ENCODE data around the gene ABCF2. TPM values are rescaled to one million over a fixed set of nuclear protein-coding genes. Genes with fewer than 3 reads are reported as not detected.

ABCF2 gene
- total RNA-seq, 1 experiment from 2014 or later = 94.6 TPM

DNA sequence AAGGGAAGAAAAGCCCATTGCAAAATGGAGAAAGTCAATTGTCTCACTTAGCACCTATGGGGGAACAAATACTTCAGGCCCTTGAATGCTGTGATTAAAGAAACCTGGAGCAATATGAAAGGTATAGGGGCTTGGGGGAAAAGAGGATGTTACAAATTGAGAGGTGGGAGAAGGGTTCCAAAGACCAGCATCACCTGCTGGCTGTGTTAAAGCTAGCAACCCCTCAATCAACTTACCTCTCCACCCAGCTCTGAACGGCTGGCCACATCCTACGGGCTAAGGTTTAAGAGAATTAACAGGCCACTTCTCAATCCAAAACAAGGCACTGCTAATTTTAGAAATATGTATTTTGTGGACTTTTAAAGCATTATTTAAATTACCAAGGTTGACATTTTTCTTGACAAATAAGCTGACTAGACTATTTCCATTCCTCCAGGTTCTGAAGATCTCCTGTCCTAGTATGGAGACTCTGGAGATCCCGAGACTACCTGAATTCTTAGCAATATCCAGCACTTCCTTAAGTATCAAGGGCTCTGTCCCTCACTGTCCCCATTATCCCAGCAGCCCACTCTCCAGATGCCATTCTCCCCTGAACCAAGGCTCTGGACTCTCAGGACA lies 15.7 kb downstream of the ABCF2 start:
- DNase-seq (ENCODE audit: low read depth, low spot score) = no peak
- in situ Hi-C loops (cut with HindIII; ENCODE audit: low pct_unique_long_range_greater_than_20kb, low sequenced_read_pairs) = no loop called here

DNA sequence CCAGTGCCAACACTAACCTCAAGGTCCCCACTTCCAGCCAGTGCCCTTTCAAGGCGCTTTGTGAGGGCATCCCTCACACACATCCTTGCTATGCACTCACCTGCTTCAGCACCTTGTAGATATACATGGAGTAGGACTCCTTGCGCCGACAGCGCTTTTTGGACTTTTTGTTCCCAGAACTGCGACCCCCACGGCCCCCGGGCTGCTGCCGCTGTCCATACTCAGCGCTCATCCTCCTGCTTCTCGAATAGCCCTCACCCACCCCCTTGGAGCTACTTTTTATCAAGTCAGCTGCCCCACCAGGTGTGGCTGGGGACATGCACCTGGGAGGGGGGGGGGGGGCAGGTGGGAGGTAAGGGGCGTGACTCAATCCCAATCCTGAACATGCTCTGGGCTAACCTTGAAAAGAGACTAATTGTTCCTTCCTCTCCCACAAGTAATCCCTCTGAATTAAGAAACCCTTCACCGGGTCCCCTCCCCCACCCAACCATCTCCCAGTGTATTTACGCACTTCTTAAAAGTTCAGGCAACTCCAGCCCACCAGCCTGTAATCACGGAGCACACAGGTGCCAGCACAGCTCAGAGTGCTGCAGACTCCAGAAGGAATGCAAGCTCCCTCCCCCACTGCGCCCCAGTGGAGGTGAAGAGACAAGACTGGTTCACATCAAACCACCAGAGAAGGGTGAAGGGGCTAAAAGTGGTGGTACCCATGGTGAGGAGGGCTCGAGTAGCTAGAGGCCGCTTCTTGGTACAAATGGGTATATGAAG lies 16.7 kb downstream of the ABCF2 start, which contains the start of gene H2BK1:
Gene H2BK1 (minus strand): TSS at position 402 of the 768 bp plus-strand sequence. CDS start 170 bp downstream, at position 232.
- no peak for DNase-seq (ENCODE audit: low read depth, low spot score)
- in situ Hi-C loops (cut with HindIII; ENCODE audit: low pct_unique_long_range_greater_than_20kb, low sequenced_read_pairs) = no loop called here

DNA sequence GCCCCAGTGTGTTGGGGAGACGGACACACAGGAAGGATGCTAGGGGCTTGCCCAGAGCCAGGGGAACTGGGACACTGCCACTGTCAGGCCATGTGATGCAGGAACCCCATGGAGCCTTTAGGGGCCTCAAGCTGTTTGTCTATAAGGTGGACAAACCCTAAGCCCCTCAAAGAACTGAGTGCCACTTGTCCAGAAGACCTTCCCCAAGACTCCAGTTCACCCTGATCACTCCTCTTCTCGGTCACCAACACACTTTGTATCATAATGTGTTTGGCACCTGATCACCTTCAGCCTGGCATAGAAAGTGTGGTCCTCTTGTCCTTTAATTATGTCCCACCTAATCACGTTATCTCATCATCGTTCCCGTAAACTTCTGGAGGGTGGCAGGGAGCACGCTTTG lies 17.4 kb downstream of the ABCF2 start:
- in situ Hi-C loops (cut with HindIII; ENCODE audit: low pct_unique_long_range_greater_than_20kb, low sequenced_read_pairs) = no loop called here
- no peak for DNase-seq (ENCODE audit: low read depth, low spot score)

DNA sequence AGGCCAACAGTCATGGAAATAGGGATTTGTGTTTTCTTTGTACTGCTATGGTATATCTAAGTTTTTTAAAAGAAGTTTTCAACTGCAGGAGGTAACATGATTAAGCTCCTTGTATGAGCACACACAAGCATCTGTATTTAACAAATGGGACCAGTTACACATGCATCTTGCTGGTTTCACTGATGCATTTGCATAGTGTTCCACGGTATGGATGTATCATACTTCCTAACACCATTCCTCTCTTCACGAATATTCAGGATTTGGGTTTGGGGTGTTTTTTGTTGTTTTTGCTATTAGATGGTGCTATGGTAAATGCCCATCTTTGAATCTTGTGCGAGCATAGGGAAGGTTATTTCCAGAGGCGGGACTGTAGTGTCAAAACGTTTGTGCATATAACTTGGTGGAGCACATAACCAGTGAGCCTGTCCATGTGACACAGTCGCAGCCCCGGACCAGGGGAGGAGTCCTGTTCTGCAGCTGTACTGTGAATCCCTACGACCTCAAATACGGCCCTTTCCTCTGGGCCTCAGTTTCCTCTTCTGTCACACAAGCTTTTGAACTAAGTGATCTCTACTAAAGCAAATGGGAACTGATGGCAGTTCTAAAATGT lies 18.6 kb downstream of the ABCF2 start:
- no peak for DNase-seq (ENCODE audit: low read depth, low spot score)
- in situ Hi-C loops (cut with HindIII; ENCODE audit: low pct_unique_long_range_greater_than_20kb, low sequenced_read_pairs) = no loop called here

DNA sequence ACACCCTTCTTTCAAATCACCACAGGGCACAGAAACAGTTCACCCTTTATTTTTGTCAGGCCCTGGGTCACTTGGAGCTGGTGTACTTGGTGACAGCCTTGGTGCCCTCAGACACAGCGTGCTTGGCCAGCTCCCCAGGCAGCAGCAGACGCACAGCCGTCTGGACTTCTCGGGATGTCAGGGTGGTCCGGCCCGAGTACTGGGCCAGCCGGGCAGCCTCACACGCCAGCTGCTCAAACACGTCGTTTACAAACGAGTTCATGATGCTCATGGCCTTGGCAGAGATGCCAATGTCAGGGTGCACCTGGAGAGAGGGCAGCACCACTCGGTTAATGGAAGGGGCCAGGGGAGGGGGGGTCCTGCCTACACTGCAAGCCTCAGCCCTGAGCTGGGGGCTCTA lies 19.2 kb downstream of the ABCF2 start:
- no peak for DNase-seq (ENCODE audit: low read depth, low spot score)
- in situ Hi-C loops (cut with HindIII; ENCODE audit: low pct_unique_long_range_greater_than_20kb, low sequenced_read_pairs) = no loop called here

DNA sequence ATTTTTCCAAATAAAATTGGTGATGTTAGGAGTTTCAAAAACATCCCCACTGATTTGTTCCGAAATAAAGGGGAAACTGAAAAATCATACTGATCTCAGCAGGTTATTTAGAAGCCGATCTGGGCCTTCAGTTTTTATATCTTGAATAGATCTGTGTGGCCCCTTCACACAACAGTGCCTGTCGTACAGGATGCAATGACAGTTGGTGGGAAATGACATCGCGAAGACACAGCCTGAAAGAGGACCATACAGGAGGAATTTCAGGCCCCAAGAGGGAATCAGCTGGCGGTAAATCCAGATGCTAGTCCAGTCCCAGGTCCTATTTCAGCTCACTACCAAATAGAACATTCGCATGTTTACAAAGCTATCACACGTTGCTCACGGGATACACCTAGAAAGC lies 19.7 kb downstream of the ABCF2 start:
- in situ Hi-C loops (cut with HindIII; ENCODE audit: low pct_unique_long_range_greater_than_20kb, low sequenced_read_pairs) = no loop called here
- no peak for DNase-seq (ENCODE audit: low read depth, low spot score)

DNA sequence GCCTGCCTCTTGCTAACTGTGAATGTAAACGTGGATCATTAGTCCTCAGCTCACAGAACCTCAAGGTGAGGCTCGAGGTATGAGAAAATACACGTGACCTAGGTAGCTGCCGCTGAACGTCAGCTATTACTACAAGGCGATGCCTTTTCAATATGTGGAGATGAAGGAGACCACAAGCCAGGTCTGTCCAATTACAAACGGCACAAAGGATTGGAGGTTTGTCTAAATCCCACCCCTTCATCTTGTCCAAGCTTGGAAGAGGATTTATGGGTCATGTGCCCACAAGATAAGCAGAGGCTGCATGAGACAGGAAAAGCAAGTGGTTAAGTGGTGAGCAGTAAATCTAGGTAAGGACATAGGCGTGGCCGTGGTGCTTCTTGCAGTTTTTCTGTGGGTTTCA lies 20.1 kb downstream of the ABCF2 start:
- in situ Hi-C loops (cut with HindIII; ENCODE audit: low pct_unique_long_range_greater_than_20kb, low sequenced_read_pairs) = no loop called here
- DNase-seq (ENCODE audit: low read depth, low spot score) = peak; percentile 24

DNA sequence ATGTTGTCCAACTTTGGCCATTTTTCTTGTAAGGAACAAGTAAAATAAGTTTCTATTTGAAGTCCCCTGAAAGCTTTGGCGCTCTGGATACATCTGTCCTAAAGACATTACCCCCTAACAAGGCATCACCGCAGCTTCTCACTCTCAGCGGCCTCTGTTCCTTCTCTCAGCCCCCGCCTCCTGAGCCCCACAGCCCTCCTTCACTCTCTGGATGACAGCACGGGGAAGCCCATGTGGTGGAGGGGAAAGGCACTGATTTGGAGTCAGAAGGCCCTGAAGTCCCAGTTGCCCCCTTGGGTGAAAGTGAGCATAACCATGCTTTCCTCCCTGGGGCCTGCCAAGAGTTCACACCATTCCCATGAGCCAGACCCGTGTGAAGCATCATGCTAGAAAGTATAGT lies 21.3 kb downstream of the ABCF2 start:
- in situ Hi-C loops (cut with HindIII; ENCODE audit: low pct_unique_long_range_greater_than_20kb, low sequenced_read_pairs) = no loop called here
- no peak for DNase-seq (ENCODE audit: low read depth, low spot score)

DNA sequence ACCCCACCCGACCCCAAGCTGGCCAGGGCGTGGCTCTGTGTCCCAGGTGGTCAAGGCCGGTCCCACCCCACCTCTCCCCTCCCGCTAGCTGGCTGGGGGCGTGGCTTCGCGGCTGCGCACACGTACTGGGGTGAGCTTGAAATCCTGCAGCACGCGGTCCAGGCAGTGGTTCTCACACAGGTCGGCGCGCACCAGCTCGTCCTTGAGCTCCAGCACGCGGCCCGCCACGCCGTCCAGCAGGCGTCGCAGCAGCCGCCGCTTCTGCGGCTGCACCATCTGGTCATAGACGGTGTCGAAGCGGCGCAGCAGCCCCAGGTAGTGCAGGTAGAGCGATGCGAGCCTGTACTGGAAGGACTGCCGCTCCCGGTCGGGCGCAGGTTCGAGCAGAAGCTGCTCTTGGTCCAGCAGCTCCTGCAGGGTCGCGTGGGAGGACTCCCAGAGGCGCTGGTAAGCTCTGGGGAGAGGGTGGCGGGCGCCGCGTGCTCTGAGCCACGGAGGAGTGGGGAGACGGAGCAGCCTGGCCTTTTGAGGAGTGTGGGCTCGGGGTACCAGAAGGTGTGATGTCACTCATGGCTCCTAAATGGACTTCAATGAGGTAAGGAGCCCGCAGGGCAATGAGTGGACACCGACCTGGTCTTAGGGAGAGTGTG lies 22.5 kb downstream of the ABCF2 start:
- in situ Hi-C loops (cut with HindIII; ENCODE audit: low pct_unique_long_range_greater_than_20kb, low sequenced_read_pairs) = no loop called here
- DNase-seq (ENCODE audit: low read depth, low spot score) = no peak

DNA sequence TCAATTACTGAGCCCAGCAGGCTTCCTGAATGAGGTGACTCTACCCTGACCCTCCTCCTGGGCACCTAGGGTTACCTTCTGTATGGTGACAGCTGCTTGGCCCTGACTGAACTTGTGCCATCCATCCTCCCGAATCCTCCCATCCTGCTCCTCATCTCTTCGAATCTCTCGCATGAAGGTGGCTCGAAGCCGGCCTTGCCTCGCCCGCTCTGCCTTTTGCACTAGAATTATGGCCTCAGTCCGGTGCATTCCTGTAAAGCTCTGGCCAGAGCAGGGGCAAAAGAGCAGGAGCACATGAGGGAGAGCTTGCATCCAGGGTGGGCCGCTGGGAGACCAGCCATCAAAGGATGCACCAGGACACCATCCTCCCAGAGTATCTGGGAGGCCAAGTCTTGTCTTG lies 24.2 kb downstream of the ABCF2 start:
- in situ Hi-C loops (cut with HindIII; ENCODE audit: low pct_unique_long_range_greater_than_20kb, low sequenced_read_pairs) = no loop called here
- no peak for DNase-seq (ENCODE audit: low read depth, low spot score)

DNA sequence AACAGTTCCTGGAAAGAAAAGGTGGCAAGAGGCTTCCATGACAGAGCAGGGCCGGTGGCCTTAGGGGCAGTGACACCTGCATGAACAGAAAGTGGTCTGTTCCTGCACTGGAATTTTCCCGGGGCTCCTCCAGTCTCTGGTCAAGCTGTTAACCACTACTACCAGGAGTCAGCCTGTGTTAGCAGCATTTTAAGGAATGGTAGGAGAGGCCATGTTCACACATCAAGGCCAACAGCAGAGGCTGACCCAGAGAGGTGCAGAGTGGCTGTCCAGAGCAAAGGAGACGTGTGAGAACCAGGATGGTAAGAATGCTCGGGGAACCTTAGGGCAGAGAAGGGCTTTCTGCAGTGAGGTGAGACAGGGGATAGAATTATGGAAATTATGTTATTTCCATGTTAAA lies 25.3 kb downstream of the ABCF2 start:
- no peak for DNase-seq (ENCODE audit: low read depth, low spot score)
- in situ Hi-C loops (cut with HindIII; ENCODE audit: low pct_unique_long_range_greater_than_20kb, low sequenced_read_pairs) = no loop called here

DNA sequence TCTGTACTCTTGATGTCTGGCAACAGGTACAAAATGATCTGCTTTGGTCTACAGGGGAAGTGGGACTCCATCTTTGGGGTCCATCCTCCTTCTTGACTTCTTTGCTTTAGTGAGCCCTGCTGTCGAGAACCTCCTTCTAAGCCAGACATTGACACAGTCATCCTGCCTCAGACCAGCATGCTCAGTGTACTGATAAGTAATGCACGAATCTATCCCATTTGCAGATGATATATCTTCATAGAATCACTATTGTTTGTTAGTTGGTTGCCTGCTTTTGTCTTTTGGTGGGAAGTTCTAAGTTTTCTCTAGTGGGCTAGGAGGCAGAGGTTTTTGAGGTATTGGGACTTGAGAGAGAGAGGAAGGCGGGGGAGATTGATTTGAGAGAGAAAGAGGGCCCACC lies 25.7 kb downstream of the ABCF2 start:
- no peak for DNase-seq (ENCODE audit: low read depth, low spot score)
- in situ Hi-C loops (cut with HindIII; ENCODE audit: low pct_unique_long_range_greater_than_20kb, low sequenced_read_pairs) = no loop called here

DNA sequence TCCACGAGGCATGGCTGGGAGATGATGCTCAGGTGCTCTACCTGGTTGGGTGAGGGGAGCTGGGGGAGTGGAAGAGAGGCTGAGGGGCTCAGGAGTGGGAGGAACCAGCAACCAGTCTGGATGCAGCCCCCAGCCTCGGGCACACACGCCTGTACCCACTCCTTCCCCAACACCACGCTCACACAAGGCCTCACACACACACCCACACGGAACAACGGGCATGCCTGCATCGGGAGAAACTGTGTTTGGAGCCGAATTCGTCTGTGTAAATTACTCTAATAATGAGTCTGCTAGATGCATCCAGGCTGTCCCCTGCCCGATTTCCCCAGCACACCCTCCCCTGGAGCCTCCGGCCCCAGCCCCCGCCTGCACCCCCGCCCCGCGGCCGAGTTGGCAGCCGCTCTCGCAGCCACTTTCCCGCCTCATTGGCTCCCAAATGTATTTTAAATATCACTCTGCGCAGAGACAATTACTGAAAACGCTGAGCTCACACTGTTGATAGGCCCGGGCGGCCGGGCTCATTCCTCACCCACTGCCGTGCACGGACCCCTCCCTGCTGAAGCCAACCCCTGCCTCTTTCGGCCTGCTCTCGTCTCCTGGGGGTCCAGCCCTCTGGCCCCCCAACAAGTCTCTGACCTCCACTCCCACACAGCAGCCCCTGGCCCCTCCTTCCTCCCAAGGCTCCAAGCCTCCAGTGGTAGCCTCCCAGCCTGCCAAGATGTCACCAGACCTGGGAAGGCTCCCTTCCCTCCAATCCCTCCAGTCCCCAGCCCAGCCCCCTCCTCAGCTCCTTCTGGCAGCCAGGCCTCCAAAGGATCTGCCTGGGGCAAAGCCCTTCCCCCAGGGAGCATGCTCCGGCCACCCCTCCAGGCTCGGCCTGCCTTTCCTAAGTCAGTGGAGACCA lies 27.8 kb downstream of the ABCF2 start:
- no peak for DNase-seq (ENCODE audit: low read depth, low spot score)
- in situ Hi-C loops (cut with HindIII; ENCODE audit: low pct_unique_long_range_greater_than_20kb, low sequenced_read_pairs) = no loop called here

DNA sequence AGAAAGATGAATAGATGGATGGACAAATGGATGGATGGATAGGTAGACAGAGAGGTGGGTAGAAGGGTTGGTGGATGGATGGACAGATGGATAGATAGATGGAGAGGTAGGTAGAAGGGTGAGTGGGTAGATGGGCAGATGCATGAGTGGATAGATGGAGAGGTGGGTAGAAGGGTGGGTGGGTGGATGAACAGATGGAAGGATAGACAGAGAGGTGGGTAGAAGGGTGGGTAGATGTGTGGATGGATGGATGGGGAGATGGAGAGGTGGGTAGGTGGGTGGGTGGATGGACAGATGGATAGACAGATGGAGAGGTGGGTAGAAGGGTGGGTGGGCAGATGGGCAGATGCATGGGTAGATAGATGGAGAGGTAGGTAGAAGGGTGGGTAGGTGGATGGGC lies 29.1 kb downstream of the ABCF2 start:
- in situ Hi-C loops (cut with HindIII; ENCODE audit: low pct_unique_long_range_greater_than_20kb, low sequenced_read_pairs) = no loop called here

DNA sequence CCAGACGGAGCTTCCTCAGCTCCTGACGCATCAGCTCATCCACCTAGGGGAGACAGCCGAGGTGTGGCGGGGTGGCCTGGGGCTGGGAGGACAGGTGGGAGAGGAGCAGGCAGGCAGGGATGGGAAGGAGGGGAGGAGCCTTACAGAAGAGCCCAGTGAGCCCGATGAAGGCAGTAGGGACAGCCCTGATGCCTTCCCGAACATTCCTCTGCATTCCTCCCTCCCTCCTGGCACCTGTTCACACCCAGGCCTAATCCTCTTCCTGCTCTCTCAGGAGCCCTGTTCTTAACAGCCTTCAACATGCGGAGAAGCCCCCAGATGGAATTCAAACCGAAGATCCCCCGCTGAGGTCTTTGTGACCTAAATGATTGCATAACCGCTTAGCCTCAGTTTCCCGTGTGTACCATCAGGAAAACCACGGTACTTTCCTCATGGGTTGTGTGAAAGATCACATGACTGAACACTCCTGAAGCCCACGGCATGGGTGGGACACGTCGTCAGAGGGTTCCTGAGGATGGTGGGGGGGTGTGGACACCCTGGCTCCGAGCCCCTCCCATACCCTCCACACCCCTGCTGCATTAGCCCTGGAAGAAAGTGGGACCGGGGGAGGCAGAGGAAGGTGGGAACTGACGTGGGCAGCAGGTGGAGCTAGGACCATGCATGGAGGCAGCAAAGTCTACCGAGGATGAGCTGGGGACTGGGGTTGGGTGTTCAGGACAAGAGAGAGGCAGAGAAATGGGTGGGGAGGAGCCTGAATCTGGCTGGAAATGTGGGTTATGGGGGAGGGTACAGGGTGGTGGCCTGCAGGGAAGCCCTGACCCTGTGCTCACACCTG lies 31.2 kb downstream of the ABCF2 start:
- DNase-seq (ENCODE audit: low read depth, low spot score) = no peak
- in situ Hi-C loops (cut with HindIII; ENCODE audit: low pct_unique_long_range_greater_than_20kb, low sequenced_read_pairs) = no loop called here

More for the DNA sequence above, 29.1 kb downstream of the ABCF2 start:
- no peak for DNase-seq (ENCODE audit: low read depth, low spot score)

DNA sequence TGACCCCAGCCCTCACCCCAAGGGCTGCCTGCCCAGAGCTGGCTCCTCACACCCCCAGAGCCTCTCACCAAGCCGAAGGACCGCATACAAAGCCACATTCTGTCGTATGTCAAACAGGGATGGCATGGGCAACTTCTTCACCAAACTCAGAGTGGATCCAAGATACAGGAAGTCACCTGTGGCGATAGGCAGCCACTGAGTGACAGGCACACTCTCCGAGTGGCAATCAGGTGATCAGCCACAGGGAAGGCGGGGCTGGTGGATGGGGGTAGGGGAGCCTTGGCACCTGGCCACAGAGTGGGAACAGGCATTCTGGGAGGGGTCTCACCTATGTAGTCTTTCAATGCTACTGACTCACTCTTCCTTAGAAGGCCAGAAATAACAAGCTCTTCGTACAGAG lies 32.8 kb downstream of the ABCF2 start:
- no peak for DNase-seq (ENCODE audit: low read depth, low spot score)
- in situ Hi-C loops (cut with HindIII; ENCODE audit: low pct_unique_long_range_greater_than_20kb, low sequenced_read_pairs) = no loop called here

Data from SK-MEL-5 (cell line).